Ovary (tissue), 3 donors: Measurements from ENCODE around the gene TPRG1L.
"Not testable (repeated sequence)": the region's sequence is repeated elsewhere in the genome, so short reads cannot be mapped to it uniquely, and the experiment has no call there.

Experiments
- CTCF ChIP-seq, 3 donors: fragments of 450-650 bp in 2 of 3; fragments of 200-600 bp in 1 of 3; IDR thresholded peaks; one replicate each; pipeline versions ENCODE4 v1.5.1 to v1.8.0; 2016 to 2022; ENCODE audit warnings: antibody characterized with exemption in 3 of 3, mild to moderate bottlenecking in 1 of 3
- EP300 ChIP-seq: sonication (generic); formaldehyde crosslinking; IDR thresholded peaks from one replicate; pipeline ENCODE4 v1.6.1; 2017; ENCODE audit warnings: antibody characterized with exemption
- POLR2A ChIP-seq: fragments of 450-650 bp; IDR thresholded peaks from one replicate; pipeline ENCODE4 v1.6.1; 2017; ENCODE audit warnings: antibody characterized with exemption, mild to moderate bottlenecking, moderate library complexity
- donor health status: DM: no; HTN: no; CAD: no.

- not testable (repeated sequence) for TF ChIP-seq CTCF (IDR thresholded peaks at IDR 0.05); EP300; POLR2A
These were observed 2.7 kb upstream of the TPRG1L start for GRCh38 chr1:3622102-3622501.
